A673 (cell line): ENCODE measurements around the gene MYO5A.

Experiments used
- CTCF ChIP-seq: fragments of 300-800, 200-600 bp; sonication (generic); conservative IDR thresholded peaks from 2 replicates; pipeline ENCODE4 v1.5.1; 2017; ENCODE audit warnings: low read depth, mild to moderate bottlenecking, antibody characterized with exemption, low read length, moderate library complexity, mixed read lengths
- EZH2 ChIP-seq: fragments of 200-600 bp; sonication (generic); IDR thresholded peaks from 2 replicates; pipeline ENCODE4 v1.6.1; 2017; ENCODE audit warnings: borderline replicate concordance, low read depth, mild to moderate bottlenecking, mixed read lengths, antibody characterized with exemption, low read length; ENCODE audit not compliant: poor library complexity, severe bottlenecking

GRCh38 chr15:52348056-52348745 is 180.5 kb downstream of the MYO5A start:
- no peak for TF ChIP-seq CTCF
- TF ChIP-seq EZH2 = no peak
